DMS 273 (cell line): ENCODE measurements around the gene TOP1.

ENCODE experiments used
- DNase-seq: peaks from one replicate; lab custom pipeline; 2025; ENCODE audit not compliant: unreplicated experiment; lab: John Stamatoyannopoulos, UW

TOP1 gene

DNA sequence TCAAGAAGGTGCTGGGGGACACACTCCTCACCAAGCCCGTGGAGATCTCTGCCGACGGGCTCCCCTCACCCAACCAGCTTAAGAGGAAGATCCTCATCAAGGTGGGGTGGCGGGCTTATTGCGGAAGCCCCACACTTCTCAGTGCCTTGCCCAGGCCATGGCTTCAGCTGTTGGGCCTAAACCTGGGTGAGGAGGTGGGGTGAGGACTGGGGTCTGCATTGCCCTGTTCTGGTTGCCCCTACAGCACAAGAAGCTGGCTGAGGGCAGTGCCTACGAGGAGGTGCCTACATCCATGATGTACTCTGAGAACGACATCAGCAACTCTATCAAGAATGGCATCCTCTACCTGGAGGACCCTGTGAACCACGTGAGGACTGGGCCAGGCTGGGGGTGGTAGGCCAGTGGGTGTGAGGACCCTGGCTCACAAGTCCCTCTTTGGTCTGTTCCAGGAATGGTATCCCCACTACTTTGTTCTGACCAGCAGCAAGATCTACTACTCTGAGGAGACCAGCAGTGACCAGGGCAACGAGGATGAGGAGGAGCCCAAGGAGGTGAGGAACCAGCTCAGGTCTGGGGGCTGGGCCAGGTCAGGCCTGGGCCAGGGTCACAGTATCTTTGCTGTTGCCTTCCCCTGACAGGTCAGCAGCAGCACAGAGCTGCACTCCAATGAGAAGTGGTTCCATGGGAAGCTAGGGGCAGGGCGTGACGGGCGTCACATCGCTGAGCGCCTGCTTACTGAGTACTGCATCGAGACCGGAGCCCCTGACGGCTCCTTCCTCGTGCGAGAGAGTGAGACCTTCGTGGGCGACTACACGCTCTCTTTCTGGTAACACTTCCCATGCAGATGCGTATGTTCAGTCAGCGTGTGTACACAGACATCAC lies 136.6 kb downstream of the TOP1 start:
- DNase-seq, result no peak

DNA sequence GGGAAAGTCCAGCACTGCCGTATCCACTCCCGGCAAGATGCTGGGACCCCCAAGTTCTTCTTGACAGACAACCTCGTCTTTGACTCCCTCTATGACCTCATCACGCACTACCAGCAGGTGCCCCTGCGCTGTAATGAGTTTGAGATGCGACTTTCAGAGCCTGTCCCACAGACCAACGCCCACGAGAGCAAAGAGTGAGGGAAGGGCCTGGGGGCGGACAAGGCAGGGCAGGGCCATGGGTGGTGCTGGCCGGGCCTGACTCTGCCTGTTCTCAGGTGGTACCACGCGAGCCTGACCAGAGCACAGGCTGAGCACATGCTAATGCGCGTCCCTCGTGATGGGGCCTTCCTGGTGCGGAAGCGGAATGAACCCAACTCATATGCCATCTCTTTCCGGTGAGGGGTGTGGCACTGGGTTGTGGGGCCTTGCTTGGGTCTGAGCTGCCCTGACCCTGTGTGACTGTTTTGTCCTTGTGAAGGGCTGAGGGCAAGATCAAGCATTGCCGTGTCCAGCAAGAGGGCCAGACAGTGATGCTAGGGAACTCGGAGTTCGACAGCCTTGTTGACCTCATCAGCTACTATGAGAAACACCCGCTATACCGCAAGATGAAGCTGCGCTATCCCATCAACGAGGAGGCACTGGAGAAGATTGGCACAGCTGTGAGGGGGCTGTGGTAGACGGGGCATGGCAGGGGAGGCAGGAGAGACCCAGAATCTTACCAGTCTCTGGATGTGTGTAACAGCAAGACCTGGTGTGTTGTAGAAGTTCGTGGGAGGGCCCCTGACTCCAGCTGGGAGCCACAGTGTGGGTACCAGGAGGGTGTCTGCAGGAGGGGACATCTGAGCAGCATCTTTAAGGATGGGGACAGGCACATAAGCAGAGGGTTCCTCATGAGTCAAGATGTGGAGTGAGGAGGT lies 137.8 kb downstream of the TOP1 start:
- no peak for DNase-seq

DNA sequence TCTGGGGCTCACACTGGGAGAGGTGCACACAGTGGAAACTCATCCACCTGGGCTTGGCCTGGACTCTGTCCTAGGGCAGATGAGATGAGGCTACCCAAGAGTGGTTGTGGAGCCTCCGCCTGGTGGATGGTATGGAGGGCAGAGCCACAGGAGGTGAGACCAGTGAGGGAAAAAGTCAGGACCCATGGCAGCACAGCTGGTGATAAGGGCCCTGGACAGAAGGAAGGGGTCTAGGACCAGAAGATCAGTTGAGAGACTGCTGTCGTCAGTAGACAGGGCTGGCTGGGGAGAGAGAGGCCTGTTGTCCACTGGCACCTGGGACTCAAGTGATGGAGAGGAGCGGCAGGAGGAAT lies 138.5 kb downstream of the TOP1 start:
- no peak for DNase-seq

DNA sequence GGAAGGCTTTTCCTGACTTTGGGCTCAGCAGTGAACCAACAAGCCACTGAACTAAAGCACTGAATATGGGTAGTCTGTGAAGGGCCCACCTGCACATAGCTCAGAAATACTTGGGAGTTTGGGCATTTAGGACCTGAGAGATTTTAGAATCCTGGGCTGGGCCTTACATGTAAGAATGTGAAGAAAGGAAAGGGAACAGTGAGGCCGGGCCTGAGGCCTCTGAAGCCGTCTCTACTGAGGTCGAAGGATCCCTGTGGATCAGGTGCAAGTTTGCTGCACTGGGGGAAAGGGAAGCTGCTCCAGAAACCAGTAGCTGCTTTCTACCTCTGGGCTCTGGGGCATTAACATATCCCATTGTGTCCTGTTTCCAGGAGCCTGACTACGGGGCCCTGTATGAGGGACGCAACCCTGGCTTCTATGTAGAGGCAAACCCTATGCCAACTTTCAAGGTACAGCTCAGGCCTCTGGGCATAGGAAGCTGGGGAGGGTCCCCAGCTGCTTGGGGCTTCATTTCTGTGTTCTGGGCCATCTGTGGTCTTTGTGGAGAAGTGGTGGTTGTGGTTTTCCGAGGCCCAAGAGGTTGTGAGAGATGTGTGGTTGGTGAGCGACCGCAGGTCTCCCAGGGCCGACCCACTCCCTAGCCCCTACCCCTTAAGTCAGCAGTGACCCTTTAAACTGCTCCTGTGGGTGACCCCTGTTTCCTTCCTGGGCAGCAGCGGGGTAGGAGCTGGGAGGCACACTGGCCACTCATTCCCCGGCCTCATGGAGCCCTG lies 139.0 kb downstream of the TOP1 start:
- DNase-seq, result no peak

DNA sequence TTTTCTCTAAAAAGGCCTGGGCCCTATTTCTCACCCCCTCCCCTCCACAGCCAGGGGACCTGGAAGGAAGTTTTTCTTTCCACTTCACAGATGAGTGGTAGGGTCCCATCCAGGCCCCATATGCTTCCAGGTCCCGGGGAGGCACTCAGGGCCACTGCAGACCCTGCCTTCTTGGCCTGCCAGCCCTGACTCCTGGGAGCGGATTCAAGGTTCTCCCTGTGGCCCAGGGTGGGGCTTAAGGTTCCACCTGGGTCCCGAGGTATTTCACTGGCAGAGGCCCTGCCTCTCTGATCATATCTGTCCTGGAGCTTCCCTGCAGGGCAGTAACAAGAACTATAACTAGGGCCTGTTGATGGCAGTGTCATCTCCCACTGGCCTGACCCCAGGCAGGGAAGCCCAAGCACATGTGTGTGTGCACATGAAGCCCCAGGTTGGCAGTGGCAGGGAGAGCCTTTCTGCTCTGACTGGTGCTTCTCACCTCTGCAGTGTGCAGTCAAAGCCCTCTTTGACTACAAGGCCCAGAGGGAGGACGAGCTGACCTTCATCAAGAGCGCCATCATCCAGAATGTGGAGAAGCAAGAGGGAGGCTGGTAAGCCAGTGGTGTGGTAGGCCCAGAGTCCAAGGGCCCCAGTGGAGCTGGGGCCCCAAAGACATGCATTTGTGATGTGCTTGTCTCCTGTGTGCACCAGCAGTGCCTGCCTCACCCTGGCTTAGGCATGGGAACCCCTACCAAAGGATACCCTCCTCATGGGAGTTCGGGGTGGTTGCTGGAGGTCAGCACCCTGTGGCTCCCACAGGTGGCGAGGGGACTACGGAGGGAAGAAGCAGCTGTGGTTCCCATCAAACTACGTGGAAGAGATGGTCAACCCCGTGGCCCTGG lies 139.9 kb downstream of the TOP1 start:
- no peak for DNase-seq

DNA sequence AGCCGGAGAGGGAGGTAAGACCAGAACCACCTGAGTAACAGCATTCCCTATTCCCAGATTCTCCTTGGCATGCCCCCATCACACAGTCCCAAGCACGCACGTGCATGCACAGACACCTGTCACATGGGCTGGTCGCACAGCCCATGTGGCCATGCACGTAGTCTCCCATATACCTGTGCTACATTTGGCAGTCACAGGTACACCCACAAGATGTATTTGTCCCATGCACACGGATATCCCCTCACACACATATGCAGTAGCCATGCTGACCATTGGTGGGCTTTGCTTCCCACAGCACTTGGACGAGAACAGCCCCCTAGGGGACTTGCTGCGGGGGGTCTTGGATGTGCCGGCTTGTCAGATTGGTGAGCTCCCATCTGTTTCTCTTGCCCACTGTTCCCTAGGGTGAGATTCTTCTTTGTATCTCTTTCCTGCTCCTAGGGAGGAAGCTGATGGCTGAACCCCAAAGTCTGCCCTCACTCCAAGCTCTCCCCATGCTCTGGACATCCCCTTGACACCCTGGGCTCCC lies 140.6 kb downstream of the TOP1 start:
- DNase-seq, result no peak

DNA sequence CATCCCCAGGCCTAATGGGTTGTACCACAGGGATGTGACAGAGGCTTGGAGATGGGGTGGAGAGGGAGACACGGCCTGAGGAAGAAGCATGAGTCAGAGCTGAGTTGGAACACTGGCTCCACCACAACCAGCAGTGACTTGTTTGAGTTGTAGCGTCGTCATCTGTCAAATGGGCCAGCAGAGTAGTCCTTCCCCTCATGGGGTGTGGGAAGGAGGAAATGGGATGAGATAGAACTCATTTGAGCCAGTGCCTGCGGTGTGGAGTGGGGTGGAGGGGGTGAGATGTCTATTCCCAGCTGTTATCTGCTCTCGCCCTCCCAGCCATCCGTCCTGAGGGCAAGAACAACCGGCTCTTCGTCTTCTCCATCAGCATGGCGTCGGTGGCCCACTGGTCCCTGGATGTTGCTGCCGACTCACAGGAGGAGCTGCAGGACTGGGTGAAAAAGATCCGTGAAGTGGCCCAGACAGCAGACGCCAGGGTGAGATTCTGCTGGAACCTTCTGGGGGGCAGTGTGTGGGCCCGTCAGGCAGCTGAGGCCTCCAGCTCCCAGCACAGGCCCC lies 141.2 kb downstream of the TOP1 start:
- DNase-seq, result no peak

DNA sequence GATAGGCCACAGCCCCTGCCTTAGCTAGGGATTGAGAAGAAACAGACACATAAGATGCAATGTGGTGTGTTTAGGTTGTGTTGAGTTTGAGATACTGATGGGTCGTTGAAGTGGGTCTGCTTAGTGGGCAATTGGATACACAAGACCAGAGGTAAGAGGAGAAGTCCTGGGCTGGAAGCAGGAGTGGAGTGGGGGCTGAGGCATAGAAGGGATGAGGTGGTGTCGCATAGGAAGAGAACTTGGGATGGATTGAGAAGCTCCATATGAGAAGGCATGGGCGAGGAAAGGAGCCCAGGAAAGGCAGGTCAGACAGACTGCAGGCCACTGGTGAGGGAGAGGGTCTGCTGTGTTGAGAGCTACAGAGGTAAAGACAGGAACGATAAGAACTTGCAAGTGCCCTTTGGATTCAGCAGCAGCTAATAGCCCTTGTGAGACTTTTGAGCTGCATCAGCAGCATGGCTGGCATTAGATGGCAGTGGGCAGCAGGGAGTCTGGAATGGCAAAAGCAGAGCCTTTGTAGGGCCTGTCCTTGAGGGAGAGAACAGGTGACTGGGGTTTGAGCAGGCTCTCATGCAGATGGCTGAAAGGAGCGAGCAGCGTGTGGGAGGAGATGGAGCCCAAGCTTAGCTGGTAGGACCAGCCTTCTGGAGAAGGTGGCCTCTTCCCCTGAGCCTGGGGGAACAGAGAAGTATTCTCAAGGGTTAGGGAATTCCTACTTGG lies 141.9 kb downstream of the TOP1 start:
- DNase-seq, result no peak

DNA sequence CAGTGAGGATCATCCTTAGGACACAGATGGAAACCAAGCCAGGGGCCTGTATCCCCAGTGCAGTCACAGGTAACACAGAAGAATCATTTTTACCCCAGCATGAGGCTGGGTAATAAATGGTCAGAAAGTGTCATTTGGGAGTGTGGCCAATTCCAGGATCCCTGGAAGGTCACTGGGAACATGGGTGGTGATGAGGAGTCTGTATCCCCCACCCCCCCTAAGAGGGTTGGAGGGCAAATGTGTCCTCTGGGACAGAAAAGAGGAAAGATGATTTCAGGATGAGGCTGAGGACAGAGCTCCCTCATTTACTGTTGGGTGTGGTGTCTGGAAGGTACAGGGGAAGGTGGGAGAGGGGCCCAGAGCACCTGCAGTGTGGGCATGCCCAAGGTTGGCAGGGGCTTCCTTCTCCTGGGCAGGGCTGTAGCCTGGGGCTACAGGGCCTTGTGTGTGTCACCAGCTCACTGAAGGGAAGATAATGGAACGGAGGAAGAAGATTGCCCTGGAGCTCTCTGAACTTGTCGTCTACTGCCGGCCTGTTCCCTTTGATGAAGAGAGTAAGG lies 143.2 kb downstream of the TOP1 start:
- DNase-seq, result no peak

DNA sequence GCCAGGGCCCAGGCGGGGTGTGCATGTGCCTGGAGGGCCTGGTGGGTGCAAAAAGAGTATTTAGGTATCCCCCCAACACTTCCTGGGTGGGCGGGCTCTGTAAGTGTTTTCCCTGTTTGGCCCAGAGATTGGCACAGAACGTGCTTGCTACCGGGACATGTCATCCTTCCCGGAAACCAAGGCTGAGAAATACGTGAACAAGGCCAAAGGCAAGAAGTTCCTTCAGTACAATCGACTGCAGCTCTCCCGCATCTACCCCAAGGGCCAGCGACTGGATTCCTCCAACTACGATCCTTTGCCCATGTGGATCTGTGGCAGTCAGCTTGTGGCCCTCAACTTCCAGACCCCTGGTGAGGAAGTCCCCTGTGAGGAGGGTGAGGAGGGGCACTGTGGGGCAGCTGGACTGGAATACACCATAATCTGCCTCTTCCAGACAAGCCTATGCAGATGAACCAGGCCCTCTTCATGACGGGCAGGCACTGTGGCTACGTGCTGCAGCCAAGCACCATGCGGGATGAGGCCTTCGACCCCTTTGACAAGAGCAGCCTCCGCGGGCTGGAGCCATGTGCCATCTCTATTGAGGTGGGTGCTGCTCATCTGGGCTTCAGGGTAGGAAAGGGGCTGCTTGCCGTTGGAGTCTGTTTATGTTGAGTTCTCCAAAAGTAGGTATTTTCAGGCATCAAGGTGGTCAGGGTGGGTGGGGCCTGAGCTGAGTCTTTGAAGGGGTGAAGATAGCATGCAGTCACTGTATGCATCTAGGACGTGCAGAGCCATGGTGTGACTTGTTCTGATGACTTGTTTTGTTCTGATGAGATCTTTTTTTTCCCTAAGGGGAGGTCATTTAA lies 143.9 kb downstream of the TOP1 start:
- no peak for DNase-seq

DNA sequence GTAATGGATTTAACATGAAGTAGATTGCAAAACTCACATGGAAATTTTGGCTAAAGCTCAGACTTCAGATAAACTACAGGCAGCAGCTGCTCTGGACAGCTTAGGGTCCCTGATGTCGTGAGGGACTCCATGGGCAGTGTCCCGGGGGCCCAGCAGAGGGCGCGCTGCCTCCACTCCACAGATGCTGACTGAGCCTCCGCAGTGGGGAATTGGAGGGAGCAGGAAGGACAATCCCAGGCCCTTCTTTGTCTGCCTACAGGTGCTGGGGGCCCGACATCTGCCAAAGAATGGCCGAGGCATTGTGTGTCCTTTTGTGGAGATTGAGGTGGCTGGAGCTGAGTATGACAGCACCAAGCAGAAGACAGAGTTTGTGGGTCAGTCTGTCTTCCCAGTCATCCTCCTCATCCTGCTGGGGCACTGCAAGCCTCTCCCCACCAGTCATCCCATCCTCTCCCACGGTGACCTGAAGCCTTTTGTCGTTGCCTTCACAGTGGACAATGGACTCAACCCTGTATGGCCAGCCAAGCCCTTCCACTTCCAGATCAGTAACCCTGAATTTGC lies 144.6 kb downstream of the TOP1 start:
- peak; percentile 83 for DNase-seq

DNA sequence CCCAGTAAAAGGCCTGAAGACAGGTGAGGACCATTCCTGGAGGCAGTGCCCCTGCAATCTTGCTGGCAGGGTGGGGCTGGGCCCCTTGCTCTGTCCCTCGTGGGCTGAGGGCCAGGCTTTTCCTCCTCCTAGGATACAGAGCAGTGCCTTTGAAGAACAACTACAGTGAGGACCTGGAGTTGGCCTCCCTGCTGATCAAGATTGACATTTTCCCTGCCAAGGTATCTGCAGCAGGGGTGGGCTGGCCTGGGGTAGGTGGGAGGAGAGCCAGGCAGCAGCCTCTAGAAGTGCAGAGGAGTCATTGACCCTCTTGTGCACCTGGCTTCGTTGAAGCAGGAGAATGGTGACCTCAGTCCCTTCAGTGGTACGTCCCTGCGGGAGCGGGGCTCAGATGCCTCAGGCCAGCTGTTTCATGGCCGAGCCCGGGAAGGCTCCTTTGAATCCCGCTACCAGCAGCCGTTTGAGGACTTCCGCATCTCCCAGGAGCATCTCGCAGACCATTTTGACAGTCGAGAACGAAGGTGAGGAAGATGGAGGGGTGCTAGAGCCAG lies 145.2 kb downstream of the TOP1 start:
- DNase-seq, result no peak
